ENCODE measurements around the gene SMC1A.

SMC1A gene

DNA sequence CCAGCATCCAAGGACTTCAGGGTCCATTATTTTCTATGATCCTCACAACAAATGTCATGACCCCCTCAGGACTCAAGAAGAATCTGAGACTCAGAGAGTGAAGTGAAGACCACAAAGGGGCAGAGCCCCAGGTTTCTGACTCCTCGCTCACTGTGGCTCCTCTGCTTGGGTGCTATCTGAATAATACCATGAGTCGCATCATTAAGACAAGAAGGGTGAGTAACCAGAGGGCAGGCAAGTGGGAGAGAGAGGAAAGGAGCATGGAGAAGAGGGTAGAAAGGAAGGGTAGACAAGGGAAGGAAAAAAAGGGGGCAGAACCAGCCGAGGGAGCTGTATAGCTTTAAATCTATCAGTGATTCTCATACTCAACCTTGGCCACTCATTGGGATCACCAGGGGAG is 27.2 kb upstream of the SMC1A start:
- no peak for TF ChIP-seq POLR2AphosphoS5 (IDR thresholded peaks at IDR 0.05; ENCODE audit: low read depth, low read length)
- TF ChIP-seq TAF1 (IDR thresholded peaks at IDR 0.05; ENCODE audit: borderline replicate concordance, insufficient read depth, low read length): no peak
- no peak for TF ChIP-seq SIN3A (IDR thresholded peaks at IDR 0.05; ENCODE audit: borderline replicate concordance, insufficient read depth, low read length)
- no peak for TF ChIP-seq FOXP2 (optimal IDR thresholded peaks at IDR 0.05; ENCODE audit: borderline replicate concordance, extremely low read depth, extremely low read length, insufficient read depth)
- TF ChIP-seq, protein P1, sequence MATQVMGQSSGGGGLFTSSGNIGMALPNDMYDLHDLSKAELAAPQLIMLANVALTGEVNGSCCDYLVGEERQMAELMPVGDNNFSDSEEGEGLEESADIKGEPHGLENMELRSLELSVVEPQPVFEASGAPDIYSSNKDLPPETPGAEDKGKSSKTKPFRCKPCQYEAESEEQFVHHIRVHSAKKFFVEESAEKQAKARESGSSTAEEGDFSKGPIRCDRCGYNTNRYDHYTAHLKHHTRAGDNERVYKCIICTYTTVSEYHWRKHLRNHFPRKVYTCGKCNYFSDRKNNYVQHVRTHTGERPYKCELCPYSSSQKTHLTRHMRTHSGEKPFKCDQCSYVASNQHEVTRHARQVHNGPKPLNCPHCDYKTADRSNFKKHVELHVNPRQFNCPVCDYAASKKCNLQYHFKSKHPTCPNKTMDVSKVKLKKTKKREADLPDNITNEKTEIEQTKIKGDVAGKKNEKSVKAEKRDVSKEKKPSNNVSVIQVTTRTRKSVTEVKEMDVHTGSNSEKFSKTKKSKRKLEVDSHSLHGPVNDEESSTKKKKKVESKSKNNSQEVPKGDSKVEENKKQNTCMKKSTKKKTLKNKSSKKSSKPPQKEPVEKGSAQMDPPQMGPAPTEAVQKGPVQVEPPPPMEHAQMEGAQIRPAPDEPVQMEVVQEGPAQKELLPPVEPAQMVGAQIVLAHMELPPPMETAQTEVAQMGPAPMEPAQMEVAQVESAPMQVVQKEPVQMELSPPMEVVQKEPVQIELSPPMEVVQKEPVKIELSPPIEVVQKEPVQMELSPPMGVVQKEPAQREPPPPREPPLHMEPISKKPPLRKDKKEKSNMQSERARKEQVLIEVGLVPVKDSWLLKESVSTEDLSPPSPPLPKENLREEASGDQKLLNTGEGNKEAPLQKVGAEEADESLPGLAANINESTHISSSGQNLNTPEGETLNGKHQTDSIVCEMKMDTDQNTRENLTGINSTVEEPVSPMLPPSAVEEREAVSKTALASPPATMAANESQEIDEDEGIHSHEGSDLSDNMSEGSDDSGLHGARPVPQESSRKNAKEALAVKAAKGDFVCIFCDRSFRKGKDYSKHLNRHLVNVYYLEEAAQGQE (IDR thresholded peaks at IDR 0.05; ENCODE audit: insufficient read depth in 1 of 2, low read depth in 2 of 2, low read length in 2 of 2): no peak

DNA sequence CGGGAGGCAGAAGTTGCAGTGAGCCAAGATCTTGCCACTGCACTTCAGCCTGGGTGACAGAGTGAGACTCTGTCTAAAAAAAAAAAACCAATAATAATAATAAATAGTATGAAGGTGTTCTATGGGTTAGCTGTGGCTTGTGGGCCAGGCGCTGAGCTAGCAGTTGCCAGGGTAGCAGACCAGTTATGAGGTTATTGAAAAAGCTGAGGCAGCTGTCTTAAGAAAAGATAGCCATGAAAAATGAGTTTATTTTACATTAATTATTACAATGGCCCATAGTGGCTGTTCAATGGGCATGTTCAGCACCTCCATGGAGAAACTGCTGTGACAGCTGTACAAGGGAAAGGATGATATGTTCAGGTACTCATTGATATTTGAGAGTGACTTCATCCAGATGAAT is 25.0 kb upstream of the SMC1A start:
- TF ChIP-seq POLR2AphosphoS5 (IDR thresholded peaks at IDR 0.05; ENCODE audit: low read depth, low read length) (no peak), FOXP2 (optimal IDR thresholded peaks at IDR 0.05; ENCODE audit: borderline replicate concordance, extremely low read depth, extremely low read length, insufficient read depth) (no peak), TAF1 (IDR thresholded peaks at IDR 0.05; ENCODE audit: borderline replicate concordance, insufficient read depth, low read length) (no peak), SIN3A (IDR thresholded peaks at IDR 0.05; ENCODE audit: borderline replicate concordance, insufficient read depth, low read length) (no peak)
- TF ChIP-seq, protein P1 (IDR thresholded peaks at IDR 0.05; ENCODE audit: insufficient read depth in 1 of 2, low read depth in 2 of 2, low read length in 2 of 2): no peak

DNA sequence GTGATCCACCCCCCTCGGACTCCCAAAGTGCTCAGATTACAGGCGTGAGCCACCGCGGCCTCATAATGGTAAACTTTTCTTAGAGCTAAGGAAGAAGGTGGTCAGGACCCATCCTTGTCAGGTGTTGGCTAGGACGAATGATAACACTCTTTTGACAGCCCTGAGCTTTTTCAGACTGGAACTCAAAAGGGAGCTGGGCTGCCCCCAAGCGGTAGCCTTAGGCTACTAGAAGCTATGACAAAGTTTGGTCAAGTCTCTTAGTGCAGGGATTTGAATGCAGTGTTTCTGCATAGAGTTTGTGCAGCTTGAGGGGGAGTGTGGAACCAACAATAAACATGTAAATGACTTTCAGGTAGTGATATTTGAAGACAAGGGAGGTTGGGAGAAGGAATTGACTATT is 23.5 kb upstream of the SMC1A start:
- TF ChIP-seq POLR2AphosphoS5 (IDR thresholded peaks at IDR 0.05; ENCODE audit: low read depth, low read length) (no peak), SIN3A (IDR thresholded peaks at IDR 0.05; ENCODE audit: borderline replicate concordance, insufficient read depth, low read length) (no peak), FOXP2 (optimal IDR thresholded peaks at IDR 0.05; ENCODE audit: borderline replicate concordance, extremely low read depth, extremely low read length, insufficient read depth) (no peak), TAF1 (IDR thresholded peaks at IDR 0.05; ENCODE audit: borderline replicate concordance, insufficient read depth, low read length) (no peak)
- TF ChIP-seq, protein P1 (IDR thresholded peaks at IDR 0.05; ENCODE audit: insufficient read depth in 1 of 2, low read depth in 2 of 2, low read length in 2 of 2): no peak

DNA sequence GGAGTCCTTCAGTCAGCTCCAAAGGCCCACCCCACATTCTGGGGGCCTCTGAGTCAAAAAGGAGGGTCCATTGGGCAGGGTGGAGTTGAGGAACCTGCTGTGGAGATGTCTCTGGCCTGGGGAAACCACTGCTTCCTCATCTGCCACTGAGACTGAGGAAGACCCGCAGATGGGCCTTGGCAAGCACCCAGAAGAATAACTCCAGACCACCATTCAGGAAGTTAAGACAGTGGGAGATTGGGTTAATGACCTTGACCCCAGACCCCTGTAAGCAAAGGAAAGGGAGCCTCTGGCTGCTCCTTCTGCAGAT is 19.8 kb upstream of the SMC1A start:
- TF ChIP-seq TAF1 (IDR thresholded peaks at IDR 0.05; ENCODE audit: borderline replicate concordance, insufficient read depth, low read length): no peak
- no peak for TF ChIP-seq FOXP2 (optimal IDR thresholded peaks at IDR 0.05; ENCODE audit: borderline replicate concordance, extremely low read depth, extremely low read length, insufficient read depth)
- TF ChIP-seq, protein P1 (IDR thresholded peaks at IDR 0.05; ENCODE audit: insufficient read depth in 1 of 2, low read depth in 2 of 2, low read length in 2 of 2): no peak
- no peak for TF ChIP-seq POLR2AphosphoS5 (IDR thresholded peaks at IDR 0.05; ENCODE audit: low read depth, low read length)
- no peak for TF ChIP-seq SIN3A (IDR thresholded peaks at IDR 0.05; ENCODE audit: borderline replicate concordance, insufficient read depth, low read length)

All from PFSK-1 (cell line).